Embryonic facial prominence (tissue), 1 donor: ENCODE data around the gene OR2T4.

Experiments used
- DNase-seq: peaks from one replicate; pipeline ENCODE4 v3.0.0-alpha.2; 2016; ENCODE audit errors: extremely low spot score

Gene OR2T4, protein sequence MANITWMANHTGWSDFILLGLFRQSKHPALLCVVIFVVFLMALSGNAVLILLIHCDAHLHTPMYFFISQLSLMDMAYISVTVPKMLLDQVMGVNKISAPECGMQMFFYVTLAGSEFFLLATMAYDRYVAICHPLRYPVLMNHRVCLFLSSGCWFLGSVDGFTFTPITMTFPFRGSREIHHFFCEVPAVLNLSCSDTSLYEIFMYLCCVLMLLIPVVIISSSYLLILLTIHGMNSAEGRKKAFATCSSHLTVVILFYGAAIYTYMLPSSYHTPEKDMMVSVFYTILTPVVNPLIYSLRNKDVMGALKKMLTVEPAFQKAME

GRCh38 chr1:248361121-248361715, at the start of gene OR2T4:
TSS of gene OR2T4 (plus strand) at chr1:248361665. CDS start at chr1:248361665, 0 bp downstream.
- no peak for DNase-seq

- DNase-seq, result no peak
Observed at GRCh38 chr1:248316796-248317195, 44.7 kb upstream of the OR2T4 start.

DNA sequence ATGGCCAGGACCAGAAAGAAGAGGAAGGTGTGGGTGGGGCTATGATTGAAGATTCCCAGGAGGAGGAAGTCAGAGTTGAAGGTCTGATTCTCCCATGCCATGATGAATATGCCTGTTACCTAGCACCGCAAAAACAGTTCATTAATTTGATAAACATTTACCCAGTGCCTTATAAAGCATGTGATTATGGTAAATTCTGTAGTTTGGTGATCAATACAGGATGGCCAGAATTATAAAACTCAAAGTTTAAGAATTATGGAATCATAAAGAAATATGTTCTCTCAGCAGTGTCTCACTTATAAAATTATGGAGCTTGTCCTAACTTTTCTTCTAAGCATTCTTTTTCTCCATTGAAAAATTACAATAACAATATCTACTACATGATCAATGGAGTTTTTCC, 37.0 kb upstream of the OR2T4 start, which contains the start of gene OR2M7:
TSS of gene OR2M7 (minus strand) at position 101 of the 400 bp plus-strand sequence. CDS start at position 101, 0 bp downstream.
- DNase-seq, result no peak

DNA sequence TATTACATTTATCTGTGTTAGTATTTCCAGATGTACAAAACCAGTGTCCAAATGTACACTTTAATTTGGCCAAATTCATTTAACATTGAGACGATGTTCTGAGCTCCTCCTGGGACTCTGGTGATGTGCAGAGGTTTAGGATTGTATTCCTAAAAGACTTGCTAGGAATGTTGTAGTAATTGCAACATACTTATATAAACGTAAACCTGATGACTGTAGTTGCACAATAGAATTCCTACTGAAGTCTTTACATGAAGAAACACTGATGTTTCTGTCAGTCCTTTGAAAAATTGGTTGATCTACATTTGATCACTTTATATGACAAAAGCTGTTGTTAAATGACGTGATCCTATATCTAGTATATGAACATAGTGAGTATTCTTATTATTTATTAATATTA, 18.0 kb upstream of the OR2T4 start:
- DNase-seq, result no peak

- no peak for DNase-seq
Observed at GRCh38 chr1:248348475-248348874, 13.0 kb upstream of the OR2T4 start, which contains the start of gene OR14C36. TSS of gene OR14C36 (plus strand) at chr1:248348775. CDS start at chr1:248348775, 0 bp downstream.

GRCh38 chr1:248359415-248359814, 2.0 kb upstream of the OR2T4 start:
- no peak for DNase-seq

DNA sequence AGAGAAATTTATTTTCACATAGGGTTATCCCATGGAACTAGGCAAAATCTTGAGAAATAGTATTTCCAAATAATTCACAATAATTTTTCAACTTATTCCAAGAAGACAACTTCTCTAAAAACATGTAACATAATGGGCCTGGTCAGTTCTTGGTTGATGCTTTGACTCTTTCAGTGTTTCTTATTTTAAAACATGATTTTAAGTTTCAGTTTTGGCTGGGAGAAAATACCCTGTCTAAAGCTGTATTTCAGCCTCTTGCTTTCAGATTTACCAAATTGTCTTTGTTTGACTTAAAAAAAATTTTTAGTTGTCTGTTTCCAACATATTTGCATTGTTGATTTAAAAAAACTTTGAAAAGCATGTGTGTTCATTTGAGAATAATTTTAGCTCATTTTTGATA, 5.1 kb downstream of the OR2T4 start:
- DNase-seq, result no peak

GRCh38 chr1:248372394-248372793, 10.9 kb downstream of the OR2T4 start:
- no peak for DNase-seq

DNA sequence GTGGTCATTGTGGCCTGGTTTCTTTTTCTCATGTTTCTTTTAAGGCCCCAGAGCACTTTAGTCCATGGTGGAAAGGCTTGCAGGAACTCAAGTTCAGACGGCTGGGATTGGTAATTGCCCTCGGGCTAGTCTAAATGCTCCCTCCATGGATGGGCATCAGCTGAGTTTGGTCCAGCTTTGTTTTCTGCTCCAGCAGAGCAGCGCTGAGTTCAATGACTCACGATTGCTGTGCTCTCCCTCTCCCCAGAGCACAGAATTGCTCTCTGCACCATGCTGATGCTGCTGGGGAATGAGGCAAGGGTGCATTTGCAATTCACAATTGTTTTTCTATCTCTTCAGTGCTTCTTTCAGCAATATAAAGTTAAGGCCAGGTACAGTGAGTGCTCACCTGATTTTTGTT, 12.3 kb downstream of the OR2T4 start:
- DNase-seq, result no peak

- DNase-seq, result no peak
Observed at GRCh38 chr1:248375446-248375845, 14.0 kb downstream of the OR2T4 start, which contains the start of gene OR2T6. TSS of gene OR2T6 (plus strand) at chr1:248375746. CDS start at chr1:248387609, 11,863 bp downstream.

GRCh38 chr1:248376916-248377315, 15.5 kb downstream of the OR2T4 start:
- DNase-seq, result no peak

DNA sequence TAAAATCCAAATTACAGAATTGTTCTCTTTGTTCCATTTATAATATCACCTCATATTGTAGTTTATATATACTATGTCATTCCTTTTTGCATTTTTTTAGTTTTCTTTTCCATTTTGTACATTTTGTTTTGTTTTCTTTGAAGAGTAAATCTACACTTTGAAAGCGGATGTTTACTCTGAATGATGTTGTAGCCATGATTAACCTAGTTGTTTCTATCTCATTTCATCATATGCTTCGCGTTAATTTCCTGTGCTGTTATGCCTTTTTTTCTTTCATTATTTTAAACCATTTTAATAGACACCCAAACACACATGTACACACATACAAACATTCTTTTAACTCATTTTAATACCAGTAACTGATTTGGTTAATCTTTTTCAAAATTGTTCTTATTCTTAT, 19.4 kb downstream of the OR2T4 start:
- DNase-seq, result no peak

- DNase-seq, result no peak
Observed at GRCh38 chr1:248388426-248388825, 27.0 kb downstream of the OR2T4 start.

- no peak for DNase-seq
Observed at GRCh38 chr1:248393050-248393449, 31.6 kb downstream of the OR2T4 start.

DNA sequence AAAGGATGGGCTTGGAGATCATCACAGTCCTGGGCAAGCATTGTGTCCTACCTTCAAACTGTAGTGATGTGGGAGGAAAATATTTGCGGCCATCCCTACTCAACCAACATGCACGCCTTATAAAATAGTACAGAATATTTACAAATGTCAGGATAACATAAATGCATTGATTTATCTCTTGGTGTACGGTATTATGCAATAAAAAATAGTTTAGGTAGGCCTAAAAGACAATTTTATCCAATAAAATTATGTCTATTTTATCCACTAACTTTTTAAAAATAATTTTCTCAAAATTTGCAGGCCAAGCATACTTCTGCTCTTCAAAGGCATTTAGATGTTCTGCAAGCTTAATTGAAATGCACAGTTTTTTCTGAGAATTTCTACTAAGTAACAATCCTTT, 41.3 kb downstream of the OR2T4 start, which contains the start of gene OR2T1:
TSS of gene OR2T1 (plus strand) at position 301 of the 400 bp plus-strand sequence. CDS start 3,100 bp downstream, outside the sequence.
- no peak for DNase-seq

DNA sequence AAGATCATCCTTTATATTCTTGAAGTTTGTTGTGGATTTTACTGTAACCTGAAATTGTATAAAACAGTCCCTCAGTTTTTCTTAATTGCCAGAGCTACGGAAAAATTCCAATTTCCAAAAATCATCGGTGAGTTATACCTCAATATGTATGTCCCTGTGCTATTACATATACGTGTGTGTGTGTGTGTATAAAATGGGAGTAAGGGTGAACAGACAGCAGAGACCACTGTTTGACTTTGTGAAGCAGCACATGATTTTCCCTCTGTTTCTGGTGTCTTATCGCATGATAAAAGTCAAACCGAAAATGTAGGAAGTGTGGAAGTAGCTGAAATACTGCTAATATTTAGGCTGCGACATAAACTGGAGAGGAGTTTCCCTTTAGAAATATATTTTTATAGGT, 42.6 kb downstream of the OR2T4 start:
- DNase-seq, result no peak

GRCh38 chr1:248406721-248407692, 45.5 kb downstream of the OR2T4 start:
- DNase-seq, result no peak
